Stimulated activated CD4-positive, alpha-beta T cell treated with anti-CD3 and anti-CD28 coated beads, Interleukin-15, amount 100 ng/mL, for 24 hours (primary cell): Measurements from ENCODE around the gene MICAL2.

ENCODE experiments used
- DNase-seq: peaks from one replicate; pipeline ENCODE4 v3.0.0-alpha.2; 2020

The MICAL2 gene

GRCh38 chr11:12117611-12118010 lies 7.2 kb downstream of the MICAL2 start:
- DNase-seq: no peak

DNA sequence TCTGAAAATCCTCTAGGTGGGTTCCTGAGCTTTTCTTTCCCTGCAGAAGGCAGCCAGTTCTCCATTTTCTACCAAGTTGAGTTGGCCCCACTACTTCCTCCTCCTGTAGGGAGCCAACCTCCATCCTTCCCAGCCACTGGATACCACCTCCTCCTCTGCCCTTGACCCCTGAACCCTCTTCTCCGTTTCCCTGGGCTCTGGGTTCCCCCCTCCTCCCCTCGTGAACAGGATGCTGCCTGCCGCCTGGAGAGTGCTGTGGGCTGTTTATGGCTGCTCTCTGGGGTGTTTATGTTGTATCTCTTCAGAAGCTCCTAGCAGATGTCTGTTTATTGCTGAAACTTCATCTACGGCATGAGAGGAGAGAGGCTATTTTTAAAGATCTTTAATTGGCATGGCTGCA lies 8.6 kb downstream of the MICAL2 start:
- DNase-seq: no peak

GRCh38 chr11:12119502-12119901 lies 9.1 kb downstream of the MICAL2 start:
- DNase-seq: no peak

GRCh38 chr11:12120031-12121008 lies 9.9 kb downstream of the MICAL2 start:
- no peak for DNase-seq

- no peak for DNase-seq
Observed at GRCh38 chr11:12121011-12121410, 10.6 kb downstream of the MICAL2 start.

- DNase-seq: no peak
Observed at GRCh38 chr11:12121517-12121916, 11.1 kb downstream of the MICAL2 start.

DNA sequence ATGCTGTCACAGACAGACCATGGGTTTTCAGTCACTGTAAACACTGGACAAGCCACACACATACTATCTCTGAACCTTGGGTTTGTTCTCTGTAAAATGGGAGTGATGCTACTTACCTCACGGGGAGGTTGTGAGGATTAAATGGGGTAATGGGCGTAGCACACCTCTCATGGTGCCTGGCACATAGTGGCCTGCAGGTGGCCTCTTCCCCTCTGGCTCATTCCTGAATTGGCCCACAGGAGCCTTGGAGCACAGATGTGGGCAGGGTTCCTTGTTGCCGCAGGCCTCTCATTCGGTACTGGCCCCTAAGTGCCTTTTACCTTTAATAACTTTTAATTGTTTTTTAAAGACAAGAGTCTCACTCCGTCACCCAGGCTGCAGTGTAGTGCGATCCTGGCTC lies 11.7 kb downstream of the MICAL2 start:
- DNase-seq: peak; percentile 21

- DNase-seq: no peak
Observed at GRCh38 chr11:12123273-12123672, 12.9 kb downstream of the MICAL2 start.

DNA sequence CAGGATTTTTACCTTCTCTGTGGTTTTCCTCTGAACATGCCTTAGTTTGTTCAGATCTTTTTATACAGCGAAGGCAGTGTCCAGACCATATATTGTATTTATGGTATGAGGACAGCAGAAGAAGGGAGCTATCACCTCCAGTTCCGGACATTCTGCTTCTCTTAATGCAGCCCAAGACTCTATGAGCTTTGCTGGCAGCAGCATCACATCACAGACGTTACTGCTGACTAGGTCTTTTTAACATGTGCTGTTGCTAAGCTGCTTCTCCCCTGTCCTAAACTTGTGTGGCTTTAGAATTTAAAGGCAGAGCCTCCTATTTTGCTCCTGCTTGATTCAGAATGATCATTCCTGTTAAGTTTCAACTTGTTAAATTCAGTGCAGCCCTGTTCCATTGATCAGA lies 13.4 kb downstream of the MICAL2 start:
- DNase-seq: no peak

DNA sequence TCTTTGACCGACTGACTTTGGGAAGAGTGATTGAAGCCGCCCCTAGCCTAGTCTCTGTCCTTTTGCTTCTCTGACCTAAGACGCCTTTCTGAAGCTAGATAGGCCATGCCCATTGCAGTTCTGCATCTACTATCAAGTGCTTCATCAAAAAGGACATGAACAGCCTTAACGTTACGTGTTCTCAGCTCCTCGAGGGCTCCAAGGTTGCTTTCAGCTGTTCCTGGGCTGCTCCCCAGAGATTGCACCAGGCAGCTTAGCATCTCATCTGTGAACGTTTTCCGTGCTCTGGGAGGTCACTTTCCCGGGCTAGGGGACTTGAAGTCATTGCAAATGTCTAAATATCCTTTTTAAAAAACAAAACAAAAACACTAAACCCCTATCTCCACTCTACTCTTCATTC lies 13.9 kb downstream of the MICAL2 start:
- no peak for DNase-seq

DNA sequence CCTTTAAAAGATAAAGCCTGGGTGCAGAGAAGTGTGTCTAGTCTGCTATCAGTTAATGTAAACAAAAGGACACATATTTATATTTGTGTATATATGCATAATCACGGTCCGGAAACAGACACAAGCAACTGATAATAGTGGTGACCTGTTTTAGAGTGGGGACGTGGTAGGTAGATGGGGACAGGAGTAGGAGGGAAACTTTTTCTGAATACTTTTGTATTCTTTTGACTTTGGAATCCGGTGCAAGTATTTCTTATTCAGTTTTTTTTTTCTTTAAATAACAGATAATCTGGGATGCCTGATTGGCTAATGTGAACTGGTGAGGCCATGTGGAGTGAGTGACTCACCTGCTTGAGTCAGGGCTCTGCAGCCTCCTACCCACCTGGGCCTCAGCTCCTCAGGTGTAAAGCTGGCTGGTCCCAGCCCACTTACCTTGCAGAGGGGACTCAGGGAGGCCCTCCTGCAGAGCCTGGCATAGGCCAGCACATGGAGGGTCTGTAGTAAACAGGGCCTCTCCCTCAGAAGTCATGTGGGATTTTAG lies 15.3 kb downstream of the MICAL2 start:
- DNase-seq: no peak

DNA sequence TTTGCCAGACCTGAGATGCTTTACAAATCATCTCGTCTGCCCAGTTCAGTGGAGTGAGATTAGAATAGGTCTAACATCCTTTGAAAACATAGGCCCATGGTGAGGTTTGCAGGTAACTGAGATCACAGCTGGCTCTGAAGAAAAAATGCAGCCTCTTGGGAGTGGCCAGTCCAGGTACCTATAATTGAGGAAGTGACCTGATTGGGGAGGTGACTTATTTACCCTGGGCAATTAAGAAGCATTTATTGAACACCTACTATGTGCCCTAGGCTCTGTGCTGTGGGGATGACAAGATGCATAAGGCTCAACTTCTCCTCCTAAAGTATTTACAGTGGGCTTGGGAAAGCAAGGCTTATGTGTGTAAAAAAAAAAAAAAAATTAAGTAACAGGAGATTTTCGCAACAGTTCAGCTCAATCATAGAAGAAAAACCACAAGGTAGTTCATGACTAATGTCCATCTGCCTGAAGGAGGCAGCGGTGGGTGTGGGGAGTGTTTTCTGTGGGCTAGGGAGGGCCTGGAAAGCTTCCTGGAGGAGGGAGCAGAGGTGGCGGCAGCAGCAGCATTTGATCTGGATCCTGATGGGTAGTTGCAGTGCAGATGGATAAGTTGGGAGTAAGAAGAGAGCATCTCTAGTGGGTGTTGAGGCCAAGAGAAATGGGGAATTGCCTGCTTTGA lies 16.1 kb downstream of the MICAL2 start:
- peak; percentile 25 for DNase-seq

GRCh38 chr11:12127206-12127898 lies 17.0 kb downstream of the MICAL2 start:
- DNase-seq: no peak

DNA sequence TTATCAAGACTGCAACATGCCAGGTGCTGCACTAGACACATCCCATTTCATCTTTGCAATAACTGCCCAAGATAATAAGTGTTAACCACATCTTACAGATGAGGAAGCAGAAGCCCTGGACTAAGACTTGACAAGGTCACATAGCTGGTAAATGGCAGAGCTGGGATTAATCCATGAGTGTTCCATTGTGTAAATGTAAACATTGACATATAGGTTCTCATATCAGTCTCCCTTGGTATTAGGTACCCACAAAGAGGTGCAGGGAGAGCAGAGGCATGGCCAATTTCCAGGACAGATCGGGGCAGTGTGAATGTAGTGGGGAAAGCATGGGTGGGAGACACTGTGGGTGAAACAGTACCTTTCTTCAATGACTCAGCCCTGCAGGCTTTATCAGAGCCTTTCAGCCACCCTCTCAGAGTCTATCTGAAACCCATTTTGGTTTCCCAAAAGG lies 17.9 kb downstream of the MICAL2 start:
- no peak for DNase-seq

DNA sequence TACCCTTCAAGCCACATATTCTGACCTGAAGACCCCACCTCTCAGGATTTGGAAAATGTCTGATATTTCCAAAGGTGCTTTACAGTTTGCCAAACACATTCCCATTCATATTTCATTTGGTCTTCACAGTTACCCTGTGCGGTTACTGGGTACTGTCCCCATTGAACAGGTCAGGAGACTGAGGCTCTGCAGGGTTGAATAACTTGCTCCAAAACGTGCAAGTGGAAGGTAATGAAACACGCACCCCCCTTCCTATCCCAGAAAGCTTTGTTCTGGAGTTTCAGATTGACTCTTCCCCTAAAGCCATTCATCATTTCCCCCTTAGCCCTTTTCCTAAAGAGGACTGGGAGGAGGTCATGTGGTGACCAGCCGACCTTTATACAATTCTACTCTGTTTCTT lies 18.8 kb downstream of the MICAL2 start:
- DNase-seq: no peak

DNA sequence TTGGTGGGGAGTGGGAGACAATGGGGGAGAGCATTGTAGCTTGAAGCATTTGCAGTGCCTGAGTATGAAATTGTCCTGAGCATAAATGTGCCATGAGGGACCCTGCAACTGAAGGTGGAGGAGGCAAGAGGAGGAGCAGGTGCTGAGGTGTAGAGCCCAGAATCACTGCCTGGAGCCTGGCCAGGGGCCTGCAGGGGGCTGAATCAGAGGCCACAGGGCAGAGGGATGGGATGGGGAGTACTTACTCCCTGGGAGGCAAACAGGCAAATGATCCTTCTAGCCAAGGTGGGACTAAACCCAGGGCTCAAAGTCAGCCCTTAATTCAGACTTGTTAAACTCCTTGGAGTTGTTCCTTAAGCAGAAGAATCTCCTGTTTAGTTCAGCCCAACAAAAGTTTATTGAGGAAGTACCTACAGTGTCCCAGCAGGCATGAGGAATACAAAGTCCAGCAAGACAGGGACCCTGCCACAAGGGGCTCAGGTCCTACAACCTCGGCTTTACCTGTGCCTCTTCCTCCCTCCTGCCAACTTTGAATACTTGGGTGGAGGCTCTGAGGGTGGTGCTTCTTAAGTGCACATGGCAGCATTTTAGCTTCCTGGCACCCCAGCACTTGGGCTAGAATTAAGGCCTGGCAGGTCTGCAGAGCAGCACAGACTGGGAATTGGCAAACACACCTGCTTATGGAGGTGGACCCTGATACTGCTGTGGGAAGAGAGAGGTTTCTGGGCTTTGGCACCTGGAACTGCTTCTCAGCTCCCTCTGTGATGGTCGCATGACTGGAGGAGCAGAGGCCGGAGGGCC lies 20.0 kb downstream of the MICAL2 start:
- no peak for DNase-seq

- no peak for DNase-seq
Observed at GRCh38 chr11:12131943-12132789, 21.8 kb downstream of the MICAL2 start.

DNA sequence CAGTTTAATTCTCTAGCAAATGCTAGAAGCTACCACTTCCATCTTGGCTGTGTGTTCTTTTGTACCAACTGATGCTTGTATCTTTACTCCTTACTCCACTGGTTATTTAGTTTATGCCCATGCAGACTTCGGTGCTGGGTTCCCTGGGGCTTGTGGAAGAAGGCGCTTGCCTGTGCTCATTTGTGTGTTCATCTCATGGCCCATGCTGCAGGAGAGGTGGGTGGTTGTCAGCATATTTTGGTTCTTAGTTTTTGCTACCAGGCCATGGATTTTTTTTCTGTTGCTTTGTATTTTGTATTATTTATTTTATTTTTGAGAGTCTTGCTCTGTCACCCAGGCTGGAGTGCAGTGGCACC lies 22.4 kb downstream of the MICAL2 start:
- DNase-seq: no peak

DNA sequence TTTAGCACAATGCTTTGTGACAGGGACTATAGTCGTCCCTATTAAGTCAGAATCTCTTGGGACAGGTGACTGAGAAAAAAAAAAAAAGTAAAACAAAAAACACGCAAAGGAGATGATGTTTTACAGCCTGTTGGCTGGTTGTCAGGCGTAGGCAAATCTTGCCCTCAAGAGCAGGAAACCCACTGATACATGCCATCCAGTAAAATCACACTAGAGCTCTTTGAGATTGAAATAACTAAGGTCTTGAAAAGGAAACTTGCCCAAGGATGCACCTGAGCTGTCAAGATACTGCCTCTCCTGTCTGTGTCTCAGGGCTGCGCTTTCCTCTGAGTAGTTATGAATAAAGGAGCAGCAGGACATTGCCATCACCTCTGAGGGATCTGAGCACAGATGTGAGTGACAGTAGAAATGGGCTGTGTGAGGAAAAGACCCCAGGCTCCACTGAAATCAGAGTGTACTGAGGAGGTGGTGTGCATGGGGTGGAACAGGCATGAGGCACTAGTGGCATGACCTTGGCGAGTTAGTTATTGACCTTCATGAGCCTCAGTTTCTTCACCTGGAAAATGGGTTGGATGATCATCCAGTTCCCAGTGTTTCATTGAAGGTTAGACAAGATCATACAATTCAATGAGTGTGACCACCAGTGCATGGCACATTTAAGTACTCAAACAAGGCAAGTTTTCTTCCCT lies 23.3 kb downstream of the MICAL2 start:
- no peak for DNase-seq

- DNase-seq: no peak
Observed at GRCh38 chr11:12134236-12134585, 23.8 kb downstream of the MICAL2 start.

DNA sequence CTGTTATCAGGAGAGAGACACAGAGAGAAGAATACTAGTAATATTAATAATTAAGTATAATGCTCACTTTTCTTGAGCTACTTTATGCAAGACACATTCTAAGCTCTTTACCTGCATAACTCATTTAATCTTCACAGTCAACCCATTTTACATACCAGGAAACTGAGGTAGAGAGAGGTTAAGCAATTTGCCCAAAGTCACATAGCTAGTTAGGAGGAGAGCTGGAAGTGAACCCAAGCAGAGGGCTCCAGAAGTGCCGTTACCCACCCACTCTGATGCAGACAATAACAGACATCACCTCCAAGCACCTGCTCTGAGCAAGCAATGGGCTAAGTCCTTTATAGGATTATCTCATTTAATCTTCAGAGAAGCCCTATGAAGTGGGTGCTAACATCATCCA lies 24.8 kb downstream of the MICAL2 start:
- no peak for DNase-seq
